Left cardiac atrium (tissue), 4 donors: Measurements from ENCODE around the gene FAM114A1. TPM values are rescaled to one million over a fixed set of nuclear protein-coding genes. Genes with fewer than 3 reads are reported as not detected.
"Not testable (repeated sequence)": the region's sequence is repeated elsewhere in the genome, so short reads cannot be mapped to it uniquely, and the experiment has no call there.

Source experiments
- ATAC-seq, 2 donors: fragments of 200-7000 bp; cut with Tn5 transposase; one replicate each; pipeline ENCODE4 v1.9.1; 2020; ENCODE audit warnings: mild to moderate bottlenecking in 2 of 2, moderate library complexity in 2 of 2
- DNase-seq: peaks from one replicate; pipeline ENCODE4 v3.0.0-alpha.2; 2020
- intact Hi-C, 2 donors: fragments of 100-400 bp; cut with DNase I; formaldehyde crosslinking; loops; one replicate each; pipeline versions ENCODE4 v1.14.1 to v1.15.1; 2022 to 2023
- total RNA-seq, 2 donors: library from RNA; stranded (reverse); fragmentation: NEBNext Ultra II Directional; extraction: Animal tissue kit (Norgen Biotek cat#: 25700); gene quantifications; one replicate each; pipeline ENCODE4 v1.2.1, GENCODE V29; 2021
- donor health status: DM: no; HTN: yes; CAD: no.
- donor health status: DM: no; HTN: yes; CAD: no; lungs with severe emphysema.
- donor health status: DM: yes; HTN: yes; CAD: no.
- donor health status: Dilated cardiomyopathy.

The FAM114A1 gene
- total RNA-seq, 2 donors from 2014 or later = 38.3 to 49.2 TPM

GRCh38 chr4:38891051-38891983 lies 23.7 kb downstream of the FAM114A1 start:
- ATAC-seq = no peak
- no peak for DNase-seq
- intact Hi-C loops = loop anchor here in 1 of 2 donors (10.0 kb wide), 1 partner anchor 553 kb away; no protein-coding TSS in a partner anchor

- DNase-seq (no peak), ATAC-seq (no peak)
- intact Hi-C loops = loop anchor here in 1 of 2 donors (10.0 kb wide), 1 partner anchor 550 kb away; no protein-coding TSS in a partner anchor
These were observed 26.8 kb downstream of the FAM114A1 start for GRCh38 chr4:38894322-38894982.

GRCh38 chr4:38896940-38897339 lies 29.3 kb downstream of the FAM114A1 start:
- intact Hi-C loops = loop anchor here in 1 of 2 donors (10.0 kb wide), 1 partner anchor 548 kb away; no protein-coding TSS in a partner anchor
- DNase-seq = no peak
- ATAC-seq = no peak

GRCh38 chr4:38898245-38898644 lies 30.6 kb downstream of the FAM114A1 start:
- DNase-seq (no peak), ATAC-seq (no peak)
- intact Hi-C loops = loop anchor here in 1 of 2 donors (10.0 kb wide), 1 partner anchor 547 kb away; no protein-coding TSS in a partner anchor

GRCh38 chr4:38902221-38902620 lies 34.6 kb downstream of the FAM114A1 start:
- ATAC-seq (no peak), DNase-seq (no peak)
- intact Hi-C loops = loop anchor here (2.0 to 5.0 kb wide), 2 partner anchors 233 to 235 kb away; no protein-coding TSS in a partner anchor

GRCh38 chr4:38902695-38903094 lies 35.1 kb downstream of the FAM114A1 start:
- DNase-seq = no peak
- peak; percentile 31 to 57 for ATAC-seq
- intact Hi-C loops = loop anchor here (2.0 to 5.0 kb wide), 2 partner anchors 232 to 235 kb away; no protein-coding TSS in a partner anchor

GRCh38 chr4:38904090-38904666 lies 36.6 kb downstream of the FAM114A1 start:
- DNase-seq (no peak), ATAC-seq (no peak)
- intact Hi-C loops = loop anchor here in 1 of 2 donors (5.0 kb wide), 1 partner anchor 233 kb away; no protein-coding TSS in a partner anchor

GRCh38 chr4:38904682-38905081 lies 37.1 kb downstream of the FAM114A1 start:
- intact Hi-C loops = loop anchor here in 1 of 2 donors (5.0 kb wide), 1 partner anchor 233 kb away; no protein-coding TSS in a partner anchor
- DNase-seq (no peak), ATAC-seq (no peak)

GRCh38 chr4:38905652-38906385 lies 38.2 kb downstream of the FAM114A1 start:
- DNase-seq = no peak
- intact Hi-C loops = no loop called here
- ATAC-seq = peak; percentile 38 to 45

GRCh38 chr4:38907696-38908270 lies 40.2 kb downstream of the FAM114A1 start:
- intact Hi-C loops = no loop called here

GRCh38 chr4:38909015-38909414 lies 41.4 kb downstream of the FAM114A1 start:
- intact Hi-C loops = no loop called here
- ATAC-seq (no peak), DNase-seq (no peak)

More at GRCh38 chr4:38907696-38908270, 40.2 kb downstream of the FAM114A1 start:
- ATAC-seq (no peak), DNase-seq (no peak)

- ATAC-seq (no peak), DNase-seq (no peak)
- intact Hi-C loops = no loop called here
These were observed 43.7 kb downstream of the FAM114A1 start for GRCh38 chr4:38911257-38911656.

- ATAC-seq (no peak), DNase-seq (no peak)
- intact Hi-C loops = no loop called here
These were observed 47.2 kb downstream of the FAM114A1 start for GRCh38 chr4:38914854-38915253.

GRCh38 chr4:38916267-38916666 lies 48.7 kb downstream of the FAM114A1 start:
- intact Hi-C loops, DNase-seq, ATAC-seq: not testable (repeated sequence)

- DNase-seq (no peak), ATAC-seq (no peak)
- intact Hi-C loops = no loop called here
These were observed 49.9 kb downstream of the FAM114A1 start for GRCh38 chr4:38917481-38918025.

- no peak for ATAC-seq
- intact Hi-C loops = no loop called here
- DNase-seq = no peak
These were observed 51.9 kb downstream of the FAM114A1 start for GRCh38 chr4:38919494-38919893.

GRCh38 chr4:38920186-38920585 lies 52.6 kb downstream of the FAM114A1 start:
- DNase-seq = no peak
- no peak for ATAC-seq
- intact Hi-C loops = no loop called here

- intact Hi-C loops = no loop called here
- no peak for DNase-seq
- ATAC-seq = no peak
These were observed 53.1 kb downstream of the FAM114A1 start for GRCh38 chr4:38920677-38921076.
